ENCODE data around the gene MAP3K3.

DNA sequence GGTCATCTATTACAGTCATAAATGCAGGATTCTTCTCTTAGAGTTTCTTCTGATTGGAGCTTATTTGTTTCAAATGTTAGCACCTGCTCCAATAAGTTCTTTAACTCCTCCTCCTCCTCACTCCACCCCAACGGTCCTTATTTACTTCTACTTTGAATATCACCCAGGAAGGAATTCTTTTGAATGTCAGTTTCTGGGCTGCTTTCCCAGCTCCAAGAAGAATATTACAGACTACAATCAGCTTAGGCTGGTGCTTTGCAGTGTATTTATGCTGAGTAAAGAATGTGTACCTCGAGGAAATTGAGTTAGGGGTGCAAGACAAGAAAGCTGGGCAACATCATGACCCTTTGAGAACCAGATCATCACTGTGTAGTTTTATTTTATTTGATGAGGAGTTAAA lies 30.8 kb downstream of the MAP3K3 start:
- TF ChIP-seq POLR2A (IDR thresholded peaks at IDR 0.05; ENCODE audit: low read depth, low read length) (no peak), POLR2AphosphoS5 (IDR thresholded peaks at IDR 0.05; ENCODE audit: low read depth, low read length) (no peak)
